Measurements from ENCODE around the gene EDARADD. TPM values are rescaled to one million over a fixed set of nuclear protein-coding genes. Genes with fewer than 3 reads are reported as not detected.

The EDARADD gene
- total and polyA plus RNA-seq, 2 of the 13 experiments (the other 11 are each of a cell fraction or from before 2014, with no cell fraction given) = 0.03 TPM; not detected in 1

- TF ChIP-seq MTA1 (CRISPR knock-in tag; IDR thresholded peaks at IDR 0.05; ENCODE audit: borderline replicate concordance) (no peak), SETDB1 (CRISPR knock-in tag; IDR thresholded peaks at IDR 0.05; ENCODE audit: borderline replicate concordance) (no peak), ZNF792 (CRISPR knock-in tag; IDR thresholded peaks at IDR 0.05) (no peak)
Measured at GRCh38 chr1:236421850-236422516, 27.9 kb downstream of the EDARADD start (continued).

- H2AFZ ChIP-seq (ENCODE audit: low read length) = no peak overlapping the region
- ChIA-PET POLR2A (no interaction called here), CTCF (ENCODE audit: low intra/inter-chr PET ratio, low total read pairs) (no interaction called here)
- FAIRE-seq (no peak), DNase-seq (ENCODE audit: low spot score) (no peak), ATAC-seq (no peak)
- no peak for TF ChIP-seq FIP1L1 (IDR thresholded peaks at IDR 0.05; ENCODE audit: borderline replicate concordance, insufficient read depth, low read depth, low read length)
- TF ChIP-seq ATF7 (IDR thresholded peaks at IDR 0.05) = 0 out of 2 replicates have a peak, but pooled peaks have one; percentile 21
- no peak for TF ChIP-seq ATF7 (CRISPR knock-in tag; IDR thresholded peaks at IDR 0.05)
- H3K4me3 ChIP-seq (replicated peaks in 1 of 3; ENCODE audit: insufficient read depth in 1 of 3, low read depth in 2 of 3, low read length in 3 of 3) = no peak overlapping the region
- no peaks in the 10 kb centered on the region for H3K36me3 ChIP-seq (replicated peaks in 1 of 2; ENCODE audit: control insufficient read depth in 1 of 2, insufficient read depth in 2 of 2, low read length in 2 of 2)
- no peaks in the 10 kb centered on the region for H4K20me1 ChIP-seq (ENCODE audit: insufficient read depth, low read length)
- H3K9me3 ChIP-seq (ENCODE audit: low read length) = no peaks in the 10 kb centered on the region
- intact Hi-C loops (cut with micrococcal nuclease; ENCODE audit: unreplicated experiment) (no loop called here), in situ Hi-C loops (cut with HindIII; ENCODE audit: extremely low pct_ligation_motif_present, low pct_unique_long_range_greater_than_20kb) (no loop called here)
- no peak overlapping the region for H3K9ac ChIP-seq (ENCODE audit: insufficient read depth, low read depth, low read length)
- H3K4me1 ChIP-seq (ENCODE audit: insufficient read depth, low read length) = no peaks in the 10 kb centered on the region
- no TSS peak for BruUV-seq (replicated peaks)
- no peaks in the 10 kb centered on the region for H3K27me3 ChIP-seq (ENCODE audit: control insufficient read depth in 1 of 2, insufficient read depth in 2 of 2, low read length in 2 of 2)
- WGBS (ENCODE audit: low lambda C conversion rate) = 52% methylated on average over 3 of the region's 3 CpGs
- H3K79me2 ChIP-seq (ENCODE audit: insufficient read depth, low read length) = no peaks in the 10 kb centered on the region
- H3K27ac ChIP-seq (ENCODE audit: extremely low read length, insufficient read depth, low read length) = no peak overlapping the region
- no peak overlapping the region for H3K4me2 ChIP-seq (ENCODE audit: low read depth, low read length)
Measured at GRCh38 chr1:236422517-236422876, 28.4 kb downstream of the EDARADD start.

- DNase-seq (ENCODE audit: low spot score) = peak; percentile 46
- Histone ChIP-seq H3K36me3 (replicated peaks in 1 of 2; ENCODE audit: control insufficient read depth in 1 of 2, insufficient read depth in 2 of 2, low read length in 2 of 2) (no peaks in the 10 kb centered on the region), H3K27me3 (ENCODE audit: control insufficient read depth in 1 of 2, insufficient read depth in 2 of 2, low read length in 2 of 2) (no peaks in the 10 kb centered on the region), H3K9ac (ENCODE audit: insufficient read depth, low read depth, low read length) (no peak overlapping the region), H3K4me2 (ENCODE audit: low read depth, low read length) (no peak overlapping the region), H3K4me3 (replicated peaks in 1 of 3; ENCODE audit: insufficient read depth in 1 of 3, low read depth in 2 of 3, low read length in 3 of 3) (no peak overlapping the region), H3K27ac (ENCODE audit: extremely low read length, insufficient read depth, low read length) (no peak overlapping the region), H3K9me3 (ENCODE audit: low read length) (no peaks in the 10 kb centered on the region), H4K20me1 (ENCODE audit: insufficient read depth, low read length) (no peaks in the 10 kb centered on the region), H3K4me1 (ENCODE audit: insufficient read depth, low read length) (no peaks in the 10 kb centered on the region), H2AFZ (ENCODE audit: low read length) (no peak overlapping the region), H3K79me2 (ENCODE audit: insufficient read depth, low read length) (no peaks in the 10 kb centered on the region)
- FAIRE-seq = no peak
- intact Hi-C loops (cut with micrococcal nuclease; ENCODE audit: unreplicated experiment) = no loop called here
- ChIA-PET CTCF (ENCODE audit: low intra/inter-chr PET ratio, low total read pairs) (no interaction called here), POLR2A (no interaction called here)
- in situ Hi-C loops (cut with HindIII; ENCODE audit: extremely low pct_ligation_motif_present, low pct_unique_long_range_greater_than_20kb) = no loop called here
- BruUV-seq (replicated peaks) = no TSS peak
- 60% methylated on average over 9 of the region's 14 CpGs for WGBS (ENCODE audit: low lambda C conversion rate)
- peak; percentile 92 for ATAC-seq
- peak; percentile 50 for TF ChIP-seq CTCF (CRISPR knock-in tag; IDR thresholded peaks at IDR 0.05)
- no peak for TF ChIP-seq HNF4G (IDR thresholded peaks at IDR 0.05; ENCODE audit: borderline replicate concordance, low read depth, low read length)
- TF ChIP-seq HNF4G (CRISPR knock-in tag; IDR thresholded peaks at IDR 0.05; ENCODE audit: borderline replicate concordance, low read depth) = no peak
Measured at GRCh38 chr1:236425031-236425663, 31.1 kb downstream of the EDARADD start.

Measured in HepG2 (cell line).